ENCODE results near the gene HPS4.

- TF ChIP-seq POLR2A (IDR thresholded peaks at IDR 0.05; ENCODE audit: low read length) (no peak), GATA1 (IDR thresholded peaks at IDR 0.05; ENCODE audit: low read depth, low read length) (no peak)
These were observed 32.9 kb upstream of the HPS4 start for GRCh38 chr22:26516503-26516902.

Measured in erythroblast (primary cell).